Measurements from ENCODE around the gene TBX18. TPM values are rescaled to one million over a fixed set of nuclear protein-coding genes. Genes with fewer than 3 reads are reported as not detected.

Gene TBX18
- not detected for total RNA-seq

DNA sequence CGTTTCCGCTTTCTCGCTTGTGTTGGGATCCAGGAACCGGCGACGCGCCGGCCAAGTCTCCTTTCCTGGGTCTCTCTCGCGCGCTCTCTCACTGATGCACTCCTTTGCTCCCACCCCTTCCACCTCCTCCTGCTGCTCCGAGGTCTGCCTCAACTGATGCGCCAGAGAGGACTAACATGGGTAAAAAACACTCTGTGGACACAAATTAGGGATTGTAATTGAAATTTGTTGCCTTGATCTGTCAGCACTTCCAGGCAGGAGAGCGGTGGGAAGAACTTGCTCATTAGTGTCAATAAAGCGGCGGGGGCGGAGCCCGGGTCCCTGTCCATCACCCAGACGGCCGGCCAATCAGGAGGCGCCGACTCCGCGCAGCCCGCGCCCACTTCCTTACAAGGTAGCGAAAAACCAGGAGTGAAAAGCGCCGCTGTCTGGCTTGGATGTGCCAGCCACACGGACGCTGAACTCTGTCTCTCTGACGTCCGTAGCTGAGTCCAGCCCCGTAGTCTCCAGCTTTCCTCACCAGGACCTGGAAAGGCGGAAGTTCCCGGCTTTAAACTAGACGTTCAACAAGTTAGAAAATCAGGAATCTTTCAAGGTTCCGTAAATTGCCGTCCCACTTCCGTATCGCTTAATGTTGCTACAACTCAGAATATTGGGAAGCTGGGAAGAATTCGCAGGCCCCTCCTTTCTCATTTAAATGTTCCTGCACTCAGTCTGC lies at the start of gene TBX18:
Gene TBX18, minus strand, starts transcription at position 267 of the 718 bp plus-strand sequence. CDS start 417 bp downstream, outside the sequence.
- H3K4me1 Mint-ChIP-seq (ENCODE audit: low read depth): peaks cover 12% of the 10 kb centered on the region
- H3K27ac Mint-ChIP-seq: peak within 1 kb of the TSS; percentile 73
- peaks cover 78% of the 10 kb centered on the region for H3K27me3 Mint-ChIP-seq (ENCODE audit: low read depth)
- H3K9me3 Mint-ChIP-seq: peaks cover 0 to 2% of the 10 kb centered on the region in 2 donors
- H3K4me3 Mint-ChIP-seq: peak within 1 kb of the TSS; percentile 79 to 81
- peak; percentile 30 to 54 for ATAC-seq (replicated peaks in 1 of 2)
- H3K36me3 Mint-ChIP-seq (ENCODE audit: insufficient read depth in 2 of 2): peaks cover 0 to 2% of the 10 kb centered on the region in 2 donors
- peak in 1 of 2 donors; percentile 12 for DNase-seq

- Mint-ChIP-seq H3K27me3 (ENCODE audit: low read depth) (no peaks in the 10 kb centered on the region), H3K4me3 (no peak overlapping the region), H3K27ac (no peak overlapping the region), H3K36me3 (ENCODE audit: insufficient read depth in 2 of 2) (no peaks in the 10 kb centered on the region), H3K9me3 (peaks cover 0 to 2% of the 10 kb centered on the region in 2 donors), H3K4me1 (ENCODE audit: low read depth) (no peaks in the 10 kb centered on the region)
- DNase-seq: no peak
- no peak for ATAC-seq (replicated peaks in 1 of 2)
These were observed 47.0 kb upstream of the TBX18 start for GRCh38 chr6:84811351-84811750.

DNA sequence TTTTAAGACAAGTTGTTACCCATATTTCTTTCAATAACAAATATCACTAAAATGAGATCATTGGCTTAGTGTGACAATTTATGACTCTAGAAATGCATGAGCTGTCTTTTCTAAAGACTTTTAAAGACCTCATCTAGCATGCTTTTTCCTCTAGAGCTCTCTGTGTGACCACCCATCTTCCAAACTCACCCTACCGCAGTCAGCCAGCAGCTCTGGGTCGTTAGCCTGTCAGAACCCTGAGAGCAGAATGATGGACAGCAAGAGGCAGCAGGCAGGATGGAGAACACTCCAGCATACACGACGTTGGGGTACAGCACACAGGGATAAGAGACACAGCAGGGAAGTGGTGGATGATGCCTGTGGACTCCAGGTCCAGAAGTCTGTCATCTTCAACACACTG lies 45.1 kb upstream of the TBX18 start:
- no peak for ATAC-seq (replicated peaks in 1 of 2)
- Mint-ChIP-seq H3K4me1 (ENCODE audit: low read depth) (no peaks in the 10 kb centered on the region), H3K4me3 (no peak overlapping the region), H3K27me3 (ENCODE audit: low read depth) (no peaks in the 10 kb centered on the region), H3K36me3 (ENCODE audit: insufficient read depth in 2 of 2) (no peaks in the 10 kb centered on the region), H3K27ac (no peak overlapping the region), H3K9me3 (peaks cover 0 to 2% of the 10 kb centered on the region in 2 donors)
- DNase-seq: no peak

DNA sequence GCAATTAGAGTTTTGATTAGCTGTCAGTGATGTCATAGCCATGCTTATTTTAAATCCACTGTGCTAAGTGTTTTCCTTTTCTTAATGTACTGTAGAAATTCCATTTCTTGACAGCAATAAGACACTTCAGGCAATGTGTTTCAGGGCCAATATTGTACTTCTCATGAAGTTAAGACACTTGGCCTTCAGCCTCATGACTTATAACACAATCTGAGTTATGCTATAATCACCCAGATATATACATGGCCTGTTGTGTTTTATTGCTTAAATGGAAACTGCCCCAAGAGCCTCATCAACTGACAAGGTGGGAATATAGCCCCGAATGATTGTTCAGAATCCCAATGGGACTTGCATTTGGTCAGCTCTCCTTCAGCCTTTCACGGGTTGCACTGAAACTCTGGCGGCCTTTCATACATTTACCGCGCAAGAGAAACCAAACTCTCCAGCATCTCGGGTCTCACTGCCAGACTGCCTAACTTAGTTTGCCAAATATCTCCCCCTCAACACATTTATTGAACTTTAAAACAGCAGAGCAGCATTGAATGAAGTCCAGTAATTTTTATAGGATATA lies 44.2 kb upstream of the TBX18 start:
- no peak overlapping the region for H3K4me3 Mint-ChIP-seq
- peaks cover 0 to 2% of the 10 kb centered on the region in 2 donors for H3K9me3 Mint-ChIP-seq
- no peaks in the 10 kb centered on the region for H3K36me3 Mint-ChIP-seq (ENCODE audit: insufficient read depth in 2 of 2)
- H3K27me3 Mint-ChIP-seq (ENCODE audit: low read depth): no peaks in the 10 kb centered on the region
- DNase-seq: no peak
- ATAC-seq (replicated peaks in 1 of 2): no peak
- H3K27ac Mint-ChIP-seq: no peak overlapping the region
- H3K4me1 Mint-ChIP-seq (ENCODE audit: low read depth): no peaks in the 10 kb centered on the region

GRCh38 chr6:84805145-84805544 lies 40.7 kb upstream of the TBX18 start:
- H3K4me3 Mint-ChIP-seq: no peak overlapping the region
- no peak overlapping the region for H3K27ac Mint-ChIP-seq
- DNase-seq: no peak
- H3K4me1 Mint-ChIP-seq (ENCODE audit: low read depth): no peaks in the 10 kb centered on the region
- no peaks in the 10 kb centered on the region for H3K27me3 Mint-ChIP-seq (ENCODE audit: low read depth)
- no peaks in the 10 kb centered on the region for H3K36me3 Mint-ChIP-seq (ENCODE audit: insufficient read depth in 2 of 2)
- no peak for ATAC-seq (replicated peaks in 1 of 2)
- no peaks in the 10 kb centered on the region for H3K9me3 Mint-ChIP-seq

DNA sequence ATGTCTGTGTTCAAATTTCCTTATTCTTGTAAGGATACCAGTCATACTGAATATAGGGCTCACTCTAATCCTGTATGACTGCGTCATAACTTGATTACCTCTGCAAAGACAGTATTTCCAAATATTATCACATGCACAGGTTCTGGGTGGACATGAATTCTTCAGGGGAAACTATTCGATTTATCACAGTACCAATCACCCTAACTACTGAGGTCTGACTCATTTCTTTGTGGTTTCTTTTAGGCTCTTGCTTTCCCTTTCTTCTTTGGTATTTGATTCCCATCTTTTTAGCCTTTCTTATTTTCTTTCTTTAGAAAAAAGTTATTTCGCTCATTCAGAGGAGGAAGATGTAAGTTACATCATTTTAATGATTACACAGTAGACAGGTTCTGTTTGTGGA lies 40.3 kb upstream of the TBX18 start:
- no peak overlapping the region for H3K4me3 Mint-ChIP-seq
- no peaks in the 10 kb centered on the region for H3K4me1 Mint-ChIP-seq (ENCODE audit: low read depth)
- H3K9me3 Mint-ChIP-seq: no peaks in the 10 kb centered on the region
- no peak overlapping the region for H3K27ac Mint-ChIP-seq
- no peaks in the 10 kb centered on the region for H3K36me3 Mint-ChIP-seq (ENCODE audit: insufficient read depth in 2 of 2)
- DNase-seq (no peak), ATAC-seq (replicated peaks in 1 of 2) (no peak)
- no peaks in the 10 kb centered on the region for H3K27me3 Mint-ChIP-seq (ENCODE audit: low read depth)

- H3K4me1 Mint-ChIP-seq (ENCODE audit: low read depth): no peaks in the 10 kb centered on the region
- no peaks in the 10 kb centered on the region for H3K27me3 Mint-ChIP-seq (ENCODE audit: low read depth)
- DNase-seq (no peak), ATAC-seq (replicated peaks in 1 of 2) (no peak)
- H3K27ac Mint-ChIP-seq: no peak overlapping the region
- H3K9me3 Mint-ChIP-seq: peaks cover 3 to 6% of the 10 kb centered on the region in 2 donors
- no peak overlapping the region for H3K4me3 Mint-ChIP-seq
- no peaks in the 10 kb centered on the region for H3K36me3 Mint-ChIP-seq (ENCODE audit: insufficient read depth in 2 of 2)
These were observed 36.9 kb upstream of the TBX18 start for GRCh38 chr6:84801250-84801649.

DNA sequence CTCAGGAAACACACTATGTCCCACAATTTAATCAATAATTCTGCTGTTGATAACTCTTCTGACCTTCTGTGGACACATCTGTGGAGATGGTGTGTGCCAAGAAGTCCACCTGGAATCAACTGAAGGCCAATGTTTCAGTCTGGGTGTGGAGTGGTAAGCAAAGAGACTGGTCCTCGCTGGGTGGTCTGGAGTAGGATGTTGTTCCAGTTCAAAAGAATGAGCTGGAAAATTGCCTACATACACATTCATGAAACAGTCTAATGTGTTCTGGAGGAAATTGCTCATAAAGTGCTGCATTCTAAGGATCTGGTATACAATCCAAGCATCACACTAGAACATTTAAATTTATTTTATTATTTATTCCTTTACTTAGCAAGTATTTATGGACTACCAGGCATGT lies 33.9 kb upstream of the TBX18 start:
- DNase-seq (no peak), ATAC-seq (replicated peaks in 1 of 2) (no peak)
- no peaks in the 10 kb centered on the region for H3K27me3 Mint-ChIP-seq (ENCODE audit: low read depth)
- H3K4me1 Mint-ChIP-seq (ENCODE audit: low read depth): no peaks in the 10 kb centered on the region
- H3K4me3 Mint-ChIP-seq: no peak overlapping the region
- no peaks in the 10 kb centered on the region for H3K36me3 Mint-ChIP-seq (ENCODE audit: insufficient read depth in 2 of 2)
- no peak overlapping the region for H3K27ac Mint-ChIP-seq
- H3K9me3 Mint-ChIP-seq: peaks cover 9 to 10% of the 10 kb centered on the region in 2 donors

- Mint-ChIP-seq H3K27ac (no peak overlapping the region), H3K9me3 (peaks cover 9 to 10% of the 10 kb centered on the region in 2 donors), H3K36me3 (ENCODE audit: insufficient read depth in 2 of 2) (no peaks in the 10 kb centered on the region), H3K27me3 (ENCODE audit: low read depth) (no peaks in the 10 kb centered on the region), H3K4me1 (ENCODE audit: low read depth) (no peaks in the 10 kb centered on the region), H3K4me3 (no peak overlapping the region)
- DNase-seq (no peak), ATAC-seq (replicated peaks in 1 of 2) (no peak)
These were observed 31.9 kb upstream of the TBX18 start for GRCh38 chr6:84796343-84796742.

GRCh38 chr6:84791927-84792326 lies 27.5 kb upstream of the TBX18 start:
- H3K4me1 Mint-ChIP-seq (ENCODE audit: low read depth): no peaks in the 10 kb centered on the region
- no peak for DNase-seq
- peaks cover 9 to 11% of the 10 kb centered on the region in 2 donors for H3K9me3 Mint-ChIP-seq
- ATAC-seq (replicated peaks in 1 of 2): no peak
- H3K27me3 Mint-ChIP-seq (ENCODE audit: low read depth): no peaks in the 10 kb centered on the region
- H3K4me3 Mint-ChIP-seq: no peak overlapping the region
- H3K27ac Mint-ChIP-seq: no peak overlapping the region
- no peaks in the 10 kb centered on the region for H3K36me3 Mint-ChIP-seq (ENCODE audit: insufficient read depth in 2 of 2)

DNA sequence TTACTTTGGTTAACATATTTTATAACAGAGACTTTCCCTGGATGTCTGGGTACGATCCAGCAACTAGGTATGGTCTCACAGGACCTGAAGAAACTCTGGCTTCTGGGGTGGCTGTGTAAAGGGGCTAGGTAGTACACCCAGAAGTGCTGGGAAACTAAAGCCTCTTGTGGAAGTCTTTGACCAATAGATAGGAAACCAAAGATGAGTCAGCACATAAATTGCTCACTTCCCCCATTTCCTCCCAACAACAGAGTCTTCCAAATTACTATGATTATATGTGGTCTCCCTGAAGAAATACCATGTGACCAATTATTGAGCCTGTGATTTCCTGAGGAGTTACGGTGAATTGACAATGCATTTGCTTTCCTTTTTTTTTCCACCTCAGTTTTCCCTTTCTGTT lies 26.8 kb upstream of the TBX18 start:
- DNase-seq: no peak
- H3K4me3 Mint-ChIP-seq: no peak overlapping the region
- H3K27me3 Mint-ChIP-seq (ENCODE audit: low read depth): no peaks in the 10 kb centered on the region
- H3K36me3 Mint-ChIP-seq (ENCODE audit: insufficient read depth in 2 of 2): no peaks in the 10 kb centered on the region
- H3K27ac Mint-ChIP-seq: no peak overlapping the region
- H3K9me3 Mint-ChIP-seq: peaks cover 3 to 8% of the 10 kb centered on the region in 2 donors
- ATAC-seq (replicated peaks in 1 of 2): no peak
- H3K4me1 Mint-ChIP-seq (ENCODE audit: low read depth): no peaks in the 10 kb centered on the region

DNA sequence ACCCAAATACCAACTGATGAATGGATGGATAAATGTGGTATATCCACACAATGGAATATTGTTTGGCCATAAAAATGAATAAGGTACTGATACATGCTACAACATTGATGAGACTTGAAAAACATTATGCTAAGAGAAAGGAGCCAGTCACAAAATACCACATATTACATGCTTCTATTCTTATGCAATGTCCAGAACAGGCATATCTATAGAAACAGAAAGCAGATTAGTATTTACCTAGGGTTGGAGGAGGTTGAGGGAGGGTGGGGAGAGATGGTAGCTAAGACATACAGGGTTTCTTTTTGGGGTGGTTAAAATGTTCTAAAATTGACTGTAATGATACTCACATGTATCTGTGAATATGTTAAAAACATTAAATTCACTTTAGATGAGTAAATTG lies 24.8 kb upstream of the TBX18 start:
- Mint-ChIP-seq H3K4me1 (ENCODE audit: low read depth) (no peaks in the 10 kb centered on the region), H3K4me3 (no peak overlapping the region), H3K27ac (no peak overlapping the region), H3K9me3 (peaks cover 0 to 5% of the 10 kb centered on the region in 2 donors), H3K36me3 (ENCODE audit: insufficient read depth in 2 of 2) (no peaks in the 10 kb centered on the region), H3K27me3 (ENCODE audit: low read depth) (no peaks in the 10 kb centered on the region)
- ATAC-seq (replicated peaks in 1 of 2) (no peak), DNase-seq (no peak)

DNA sequence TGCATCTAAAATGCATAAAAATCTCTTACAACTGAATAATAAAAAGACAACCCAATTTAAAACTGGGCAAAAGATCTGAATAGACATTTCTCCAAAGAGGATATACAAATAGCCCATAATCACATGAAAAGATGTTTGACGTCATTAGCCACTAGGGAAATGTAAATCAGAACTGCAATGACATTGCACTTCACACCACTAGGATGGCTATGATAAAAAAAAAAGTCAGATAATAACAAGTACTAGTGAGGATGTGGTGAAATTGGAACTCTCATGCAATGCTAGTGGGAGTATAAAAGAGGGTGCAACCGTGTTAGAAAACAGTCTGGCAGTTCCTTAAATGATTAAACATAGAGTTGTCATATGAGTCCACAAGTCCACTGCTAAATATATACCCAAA lies 24.3 kb upstream of the TBX18 start:
- Mint-ChIP-seq H3K27ac (no peak overlapping the region), H3K4me3 (no peak overlapping the region), H3K4me1 (ENCODE audit: low read depth) (no peaks in the 10 kb centered on the region), H3K27me3 (ENCODE audit: low read depth) (no peaks in the 10 kb centered on the region), H3K36me3 (ENCODE audit: insufficient read depth in 2 of 2) (no peaks in the 10 kb centered on the region), H3K9me3 (peaks cover 0 to 3% of the 10 kb centered on the region in 2 donors)
- DNase-seq (no peak), ATAC-seq (replicated peaks in 1 of 2) (no peak)

DNA sequence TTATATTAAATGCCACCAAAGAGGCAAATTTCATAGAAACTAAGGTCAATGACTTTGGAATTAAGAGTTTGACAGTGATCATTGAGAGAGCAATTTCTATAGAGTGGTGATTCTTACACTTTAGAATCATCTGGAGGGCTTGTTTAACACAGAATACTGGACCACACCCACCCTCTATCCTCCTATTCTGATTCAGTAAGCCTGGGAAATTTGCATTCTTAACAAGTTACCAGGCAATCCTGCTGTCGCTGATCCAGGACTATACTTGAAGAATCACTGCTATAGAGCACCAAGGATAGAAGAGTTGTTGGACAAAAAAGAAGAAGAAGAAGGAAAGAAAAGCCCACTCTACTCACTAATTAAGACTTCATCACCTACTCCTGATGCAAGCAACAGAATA lies 21.3 kb upstream of the TBX18 start:
- Mint-ChIP-seq H3K36me3 (ENCODE audit: insufficient read depth in 2 of 2) (no peaks in the 10 kb centered on the region), H3K9me3 (peaks cover 0 to 2% of the 10 kb centered on the region in 2 donors), H3K4me3 (no peak overlapping the region), H3K4me1 (ENCODE audit: low read depth) (no peaks in the 10 kb centered on the region), H3K27ac (no peak overlapping the region), H3K27me3 (ENCODE audit: low read depth) (no peaks in the 10 kb centered on the region)
- DNase-seq (no peak), ATAC-seq (replicated peaks in 1 of 2) (no peak)

All from activated T-cell treated with anti-CD3 and anti-CD28 coated beads, Interleukin-2, amount 50 U/mL, for 72 hours (primary cell).